Mesenchymal stem cell (in vitro differentiated cells and primary cell): ENCODE results near the gene SCN8A. TPM values are rescaled to one million over a fixed set of nuclear protein-coding genes. Genes with fewer than 3 reads are reported as not detected.

Experiments used
- DNase-seq: peaks from one replicate; pipeline ENCODE4 v3.0.0-alpha.2; 2013
- H2AFZ ChIP-seq: one replicate; pipeline ENCODE4 v1.6.1; 2013; ENCODE audit warnings: low read depth, mild to moderate bottlenecking, control low read depth, inconsistent platforms, low read length, moderate library complexity
- H2AK5ac ChIP-seq: 2 replicates; pipeline ENCODE4 v1.6.1; 2013; ENCODE audit warnings: low read length, moderate library complexity, mild to moderate bottlenecking, inconsistent platforms; ENCODE audit not compliant: severe bottlenecking
- H2BK120ac ChIP-seq: one replicate; pipeline ENCODE4 v1.6.1; 2013; ENCODE audit warnings: low read depth, mild to moderate bottlenecking, inconsistent platforms, low read length, moderate library complexity
- H2BK12ac ChIP-seq, 2 experiments: one replicate each; pipeline ENCODE4 v1.6.1; 2013; ENCODE audit warnings: inconsistent platforms in 2 of 2, low read length in 2 of 2, mild to moderate bottlenecking in 2 of 2, moderate library complexity in 2 of 2, control low read depth in 1 of 2
- H2BK15ac ChIP-seq: one replicate; pipeline ENCODE4 v1.6.1; 2013; ENCODE audit warnings: mild to moderate bottlenecking, low read depth, inconsistent platforms; ENCODE audit not compliant: poor library complexity, severe bottlenecking
- H2BK5ac ChIP-seq: 2 replicates; pipeline ENCODE4 v1.6.1; 2013; ENCODE audit warnings: low read depth, mild to moderate bottlenecking, low read length, control low read depth, inconsistent platforms; ENCODE audit not compliant: poor library complexity, severe bottlenecking
- H3K14ac ChIP-seq, 2 experiments: one replicate each; pipeline ENCODE4 v1.6.1; 2013; ENCODE audit warnings: inconsistent platforms in 2 of 2, low read length in 2 of 2, control low read depth in 1 of 2, mild to moderate bottlenecking in 1 of 2, moderate library complexity in 1 of 2
- H3K18ac ChIP-seq, 2 experiments: one replicate each; pipeline ENCODE4 v1.6.1; 2013; ENCODE audit warnings: inconsistent platforms in 2 of 2, low read length in 2 of 2, control low read depth in 1 of 2, low read depth in 1 of 2, mild to moderate bottlenecking in 1 of 2
- H3K23ac ChIP-seq, 2 experiments: one replicate each; pipeline ENCODE4 v1.6.1; 2013; ENCODE audit warnings: inconsistent platforms in 2 of 2, low read length in 2 of 2, mild to moderate bottlenecking in 2 of 2, moderate library complexity in 2 of 2, control low read depth in 1 of 2
- H3K27ac ChIP-seq: 2 replicates; pipeline ENCODE4 v1.5.1; 2013; ENCODE audit warnings: mild to moderate bottlenecking, moderate library complexity, low read length, control low read depth, inconsistent platforms; ENCODE audit not compliant: poor library complexity, severe bottlenecking
- H3K27me3 ChIP-seq, 2 experiments: 2 replicates each; pipeline versions ENCODE4 v1.6.1 to v1.7.0; 2013; ENCODE audit warnings: low read length in 2 of 2, mild to moderate bottlenecking in 2 of 2, moderate library complexity in 2 of 2, control low read depth in 1 of 2, inconsistent platforms in 1 of 2; ENCODE audit not compliant: control insufficient read depth in 1 of 2, insufficient read depth in 1 of 2
- H3K36me3 ChIP-seq, 2 experiments: 2 replicates each; pipeline versions ENCODE4 v1.6.1 to v1.7.0; 2013; ENCODE audit warnings: low read length in 2 of 2, control low read depth in 1 of 2, inconsistent platforms in 1 of 2, low read depth in 1 of 2, mild to moderate bottlenecking in 1 of 2; ENCODE audit not compliant: insufficient read depth in 2 of 2, control insufficient read depth in 1 of 2
- H3K4ac ChIP-seq, 2 experiments: one replicate each; pipeline ENCODE4 v1.6.1; 2013; ENCODE audit warnings: inconsistent platforms in 2 of 2, low read length in 2 of 2, mild to moderate bottlenecking in 2 of 2, moderate library complexity in 2 of 2, control low read depth in 1 of 2, low read depth in 1 of 2
- H3K4me1 ChIP-seq: 2 replicates; pipeline ENCODE4 v1.6.1; 2013; ENCODE audit warnings: low read depth, low read length, control low read depth; ENCODE audit not compliant: control insufficient read depth, insufficient read depth
- H3K4me2 ChIP-seq: 2 replicates; pipeline ENCODE4 v1.6.1; 2013; ENCODE audit warnings: low read length, mild to moderate bottlenecking, inconsistent platforms; ENCODE audit not compliant: poor library complexity, severe bottlenecking
- H3K4me3 ChIP-seq, 2 experiments: 2 replicates each; pipeline versions ENCODE4 v1.5.1 to v1.7.0; 2013; ENCODE audit warnings: low read length in 2 of 2, mild to moderate bottlenecking in 2 of 2, control low read depth in 1 of 2, low read depth in 1 of 2; ENCODE audit not compliant: insufficient read depth in 1 of 2
- H3K79me1 ChIP-seq: replicated peaks from 2 replicates; pipeline ENCODE4 v1.6.1; 2013; ENCODE audit warnings: mild to moderate bottlenecking, control low read depth, low read length, inconsistent platforms; ENCODE audit not compliant: poor library complexity, severe bottlenecking
- H3K9ac ChIP-seq: 2 replicates; pipeline ENCODE4 v1.7.0; 2013; ENCODE audit warnings: mild to moderate bottlenecking, low read length, moderate library complexity
- H3K9me3 ChIP-seq: 2 replicates; pipeline ENCODE4 v1.7.0; 2013; ENCODE audit warnings: mild to moderate bottlenecking, low read length; ENCODE audit not compliant: control insufficient read depth
- H4K8ac ChIP-seq: one replicate; pipeline ENCODE4 v1.6.1; 2013; ENCODE audit warnings: inconsistent platforms, mild to moderate bottlenecking, low read length, moderate library complexity
- H4K91ac ChIP-seq: one replicate; pipeline ENCODE4 v1.6.1; 2013; ENCODE audit warnings: mild to moderate bottlenecking, low read length, inconsistent platforms
- WGBS: methylation state at CpG from one replicate; pipeline ENCODE4 v1.1.7; 2013; ENCODE audit warnings: mixed read lengths; 5-methylcytosine and 5-hydroxymethylcytosine counted together
- polyA plus RNA-seq, 2 experiments: library from polyadenylated mRNA; stranded (reverse); fragments of 200-250 nt; gene quantifications; one replicate each; pipeline ENCODE4 v1.2.3, GENCODE V29; 2013

Gene SCN8A
- 1.7 TPM for polyA plus RNA-seq (2013, experiment 1 of 2)
- 1.4 TPM for polyA plus RNA-seq (2013, experiment 2 of 2)

DNA sequence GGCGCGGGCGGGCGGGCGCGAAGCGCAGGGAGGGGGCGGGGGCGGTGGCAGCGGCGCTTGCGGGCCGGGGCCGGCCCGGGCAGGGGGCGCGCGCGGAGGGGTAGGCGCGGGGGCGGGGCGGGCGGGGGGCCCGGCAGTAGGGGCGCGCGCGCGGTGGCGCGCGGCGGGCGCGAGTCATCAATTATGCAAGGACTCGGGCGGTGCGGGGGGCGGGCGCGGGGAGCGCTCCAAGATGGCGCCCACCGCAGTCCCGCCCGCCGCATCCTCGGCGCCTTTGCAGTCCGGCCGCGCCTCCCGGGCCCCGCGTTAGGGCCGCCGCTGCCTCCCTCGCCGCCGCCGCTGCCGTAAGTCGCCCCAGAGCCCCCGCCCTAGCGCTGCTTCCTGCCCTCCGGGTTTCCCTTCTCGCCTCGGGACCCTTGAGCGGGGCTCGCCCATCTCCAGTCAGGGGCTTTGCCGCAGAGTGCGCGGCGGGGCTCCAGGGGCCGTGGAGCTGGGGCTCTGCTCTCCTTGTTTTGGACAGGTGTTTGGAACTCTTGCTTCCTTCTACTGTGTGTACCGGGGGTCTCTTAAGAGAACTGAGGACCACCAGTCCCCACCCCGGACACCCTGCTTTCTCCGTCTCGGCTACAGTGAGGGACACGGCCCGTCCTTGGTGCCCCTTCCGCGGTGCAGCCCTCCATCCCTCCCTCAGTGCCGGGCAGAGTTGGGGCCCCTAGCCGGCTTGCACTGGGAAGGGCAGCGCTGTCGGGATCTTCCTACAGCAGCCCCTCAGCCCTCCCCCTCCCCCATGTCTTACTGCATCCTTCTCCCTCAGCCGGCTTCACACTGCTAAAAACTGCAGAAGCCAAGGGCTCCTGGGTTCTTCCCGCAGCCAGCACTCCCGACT lies at the start of gene SCN8A:
Gene SCN8A (plus strand): TSS at position 218 of the 886 bp plus-strand sequence. CDS start 71,585 bp downstream, outside the sequence.
- Histone ChIP-seq H3K27me3 (peaks cover 0 to 46% of the 10 kb centered on the region in 2 experiments), H2BK120ac (peak within 1 kb of the TSS; percentile 78), H4K91ac (peak within 1 kb of the TSS; percentile 72), H3K18ac (peak within 1 kb of the TSS; percentile 59 to 89), H2BK15ac (peak within 1 kb of the TSS; percentile 69), H3K4me1 (peaks cover 15% of the 10 kb centered on the region), H3K27ac (no peak within 1 kb of the TSS), H3K4ac (peak within 1 kb of the TSS in 1 of 2 experiments; percentile 82), H2BK5ac (no peak within 1 kb of the TSS), H3K23ac (peak within 1 kb of the TSS in 1 of 2 experiments; percentile 95), H3K9ac (peak within 1 kb of the TSS; percentile 91), H3K36me3 (peaks cover 0 to under 1% of the 10 kb centered on the region in 2 experiments), H3K14ac (peak within 1 kb of the TSS in 1 of 2 experiments; percentile 90), H2BK12ac (peak within 1 kb of the TSS in 1 of 2 experiments; percentile 68), H3K4me2 (peak within 1 kb of the TSS; percentile 97), H2AK5ac (no peak within 1 kb of the TSS), H3K9me3 (no peaks in the 10 kb centered on the region), H4K8ac (peak within 1 kb of the TSS; percentile 75), H3K79me1 (no peaks in the 10 kb centered on the region), H3K4me3 (peak within 1 kb of the TSS; percentile 67 to 90), H2AFZ (peak within 1 kb of the TSS; percentile 98)
- peak; percentile 57 for DNase-seq
- WGBS = 1% methylated on average over 50 of the region's 91 CpGs

DNA sequence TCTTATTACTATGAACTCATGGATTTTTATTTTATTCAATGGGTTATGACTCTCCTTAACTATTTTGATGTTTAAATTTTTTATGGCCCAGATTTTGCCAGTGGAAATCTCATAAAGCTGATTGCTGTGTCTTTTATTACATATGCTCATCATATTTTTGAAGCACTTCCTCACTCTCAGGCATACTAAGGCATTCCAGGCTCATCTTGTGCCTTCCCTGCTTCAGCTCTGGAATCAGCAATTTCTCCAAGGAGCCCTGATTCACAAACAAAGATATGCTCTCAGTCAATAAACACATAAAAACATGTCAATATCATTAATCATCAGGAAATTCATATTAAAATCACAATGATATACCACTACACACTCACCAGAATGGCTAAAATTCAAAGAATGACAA lies 44.9 kb upstream of the SCN8A start:
- DNase-seq = no peak
- Histone ChIP-seq H2AFZ (no peak overlapping the region), H3K36me3 (no peaks in the 10 kb centered on the region), H2BK15ac (no peak overlapping the region), H3K4me1 (peaks cover 2% of the 10 kb centered on the region), H4K8ac (no peak overlapping the region), H3K79me1 (no peaks in the 10 kb centered on the region), H2BK12ac (no peak overlapping the region), H3K4me2 (no peak overlapping the region), H3K23ac (no peak overlapping the region), H3K4ac (no peak overlapping the region), H3K4me3 (no peak overlapping the region), H2BK5ac (no peak overlapping the region), H3K9me3 (no peaks in the 10 kb centered on the region), H2BK120ac (no peak overlapping the region), H3K27ac (no peak overlapping the region), H3K18ac (no peak overlapping the region), H3K27me3 (peaks cover 3 to 18% of the 10 kb centered on the region in 2 experiments), H3K9ac (no peak overlapping the region), H4K91ac (no peak overlapping the region), H3K14ac (no peak overlapping the region), H2AK5ac (no peak overlapping the region)

DNA sequence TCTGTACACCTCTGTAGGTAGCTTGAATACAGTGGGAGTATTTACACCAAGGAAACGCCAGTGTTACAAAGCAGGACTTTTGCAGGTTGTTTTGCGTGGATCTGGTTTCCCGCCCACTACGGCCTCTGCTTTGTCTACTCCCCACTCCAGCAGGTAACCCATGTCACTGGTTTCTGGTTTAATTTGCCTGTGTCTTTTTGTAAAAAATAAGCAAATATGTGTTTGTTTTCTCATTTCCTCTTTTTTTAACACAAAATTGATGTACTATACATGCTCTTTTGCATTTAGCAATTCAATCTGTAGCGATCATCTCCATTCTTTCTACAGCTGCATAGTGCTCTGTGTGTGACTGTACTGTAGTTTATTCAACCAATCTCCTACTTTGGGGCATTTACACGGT lies 43.4 kb upstream of the SCN8A start:
- no peak overlapping the region for H3K4me2 ChIP-seq
- no peak overlapping the region for H2BK12ac ChIP-seq
- H3K23ac ChIP-seq = no peak overlapping the region
- no peak overlapping the region for H3K18ac ChIP-seq
- H4K91ac ChIP-seq = no peak overlapping the region
- no peak overlapping the region for H4K8ac ChIP-seq
- no peak overlapping the region for H3K14ac ChIP-seq
- H3K9me3 ChIP-seq = no peaks in the 10 kb centered on the region
- 84% methylated on average over 5 of the region's 6 CpGs for WGBS
- H3K27me3 ChIP-seq = peaks cover 3 to 18% of the 10 kb centered on the region in 2 experiments
- no peak overlapping the region for H3K27ac ChIP-seq
- H2BK5ac ChIP-seq = no peak overlapping the region
- H3K9ac ChIP-seq = no peak overlapping the region
- peaks cover 2% of the 10 kb centered on the region for H3K4me1 ChIP-seq
- H2AK5ac ChIP-seq = no peak overlapping the region
- H2AFZ ChIP-seq = no peak overlapping the region
- H3K4ac ChIP-seq = no peak overlapping the region
- H3K36me3 ChIP-seq = no peaks in the 10 kb centered on the region
- H3K4me3 ChIP-seq = no peak overlapping the region
- no peak overlapping the region for H2BK120ac ChIP-seq
- H2BK15ac ChIP-seq = no peak overlapping the region
- no peak for DNase-seq
- no peaks in the 10 kb centered on the region for H3K79me1 ChIP-seq

DNA sequence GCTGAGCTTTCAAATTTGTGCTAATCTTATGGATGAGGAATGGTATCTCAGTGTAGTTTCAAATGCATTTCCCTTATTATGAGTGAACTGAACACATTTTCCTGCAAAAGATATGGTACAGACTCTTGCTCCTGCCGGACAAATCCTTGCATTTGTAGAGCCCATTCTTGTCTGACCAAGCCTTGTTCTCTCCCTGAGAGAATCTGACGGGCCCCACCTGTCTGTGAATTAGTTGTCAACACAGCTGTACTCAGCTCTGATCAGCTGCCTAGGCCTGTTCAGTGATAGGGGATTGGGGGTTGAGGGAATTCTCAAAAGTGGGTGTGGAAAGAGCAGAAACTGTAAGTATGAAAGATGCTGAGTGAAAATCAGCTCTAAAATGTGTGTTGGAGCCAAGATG lies 42.8 kb upstream of the SCN8A start:
- 84% methylated on average over 2 of the region's 2 CpGs for WGBS
- H2AFZ ChIP-seq = no peak overlapping the region
- H3K79me1 ChIP-seq = no peaks in the 10 kb centered on the region
- H3K4me2 ChIP-seq = no peak overlapping the region
- H2BK12ac ChIP-seq = no peak overlapping the region
- H3K36me3 ChIP-seq = no peaks in the 10 kb centered on the region
- no peak overlapping the region for H3K27ac ChIP-seq
- peaks cover 2% of the 10 kb centered on the region for H3K4me1 ChIP-seq
- H3K18ac ChIP-seq = no peak overlapping the region
- H4K91ac ChIP-seq = no peak overlapping the region
- no peak overlapping the region for H2BK120ac ChIP-seq
- H4K8ac ChIP-seq = no peak overlapping the region
- no peak overlapping the region for H2AK5ac ChIP-seq
- H3K14ac ChIP-seq = no peak overlapping the region
- no peak overlapping the region for H3K23ac ChIP-seq
- H3K4ac ChIP-seq = no peak overlapping the region
- H3K27me3 ChIP-seq = peaks cover 3 to 13% of the 10 kb centered on the region in 2 experiments
- peaks cover 2% of the 10 kb centered on the region for H3K9me3 ChIP-seq
- DNase-seq = no peak
- H2BK15ac ChIP-seq = no peak overlapping the region
- H2BK5ac ChIP-seq = no peak overlapping the region
- H3K4me3 ChIP-seq = no peak overlapping the region
- H3K9ac ChIP-seq = no peak overlapping the region
